NCI-H1105 (cell line): ENCODE measurements around the gene CCDC71L.

Experiments
- DNase-seq: peaks from one replicate; lab custom pipeline; 2025; lab: John Stamatoyannopoulos, UW

Gene CCDC71L

DNA sequence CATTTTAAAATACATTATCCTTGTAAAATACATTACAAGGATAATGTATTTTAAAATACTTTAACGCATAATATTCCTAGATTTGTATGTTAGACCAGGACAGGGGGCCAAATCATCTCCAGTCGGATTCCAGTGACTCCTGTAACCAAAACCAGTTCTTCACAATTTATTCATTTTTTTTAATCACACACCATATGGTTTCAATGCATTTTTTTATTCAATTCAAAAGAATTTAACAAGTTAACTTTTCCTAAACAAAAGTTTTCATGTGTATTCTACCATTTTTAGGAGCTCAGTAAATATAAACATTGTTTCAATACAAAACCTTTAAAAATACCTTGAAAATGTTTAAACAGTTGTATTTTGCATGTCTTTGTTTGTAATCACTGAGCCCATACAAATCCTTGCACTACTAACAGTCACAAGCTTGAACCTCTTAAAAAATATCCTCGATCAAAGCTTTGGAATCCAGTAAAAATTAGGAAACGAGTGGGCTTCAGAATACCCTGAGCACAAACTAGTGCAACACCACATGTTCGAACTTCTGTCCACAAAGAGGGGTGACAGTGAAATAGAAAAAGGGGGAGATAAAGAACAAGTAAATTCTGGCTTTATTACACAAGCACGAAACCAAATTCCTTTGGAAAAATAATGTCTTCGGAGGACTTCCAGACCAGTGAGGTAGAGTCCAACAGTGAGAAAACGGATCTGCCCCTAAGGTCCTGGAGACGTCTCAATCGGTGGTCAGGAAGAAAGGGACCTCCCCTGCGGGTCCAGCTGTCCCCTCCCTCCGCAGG lies 1.6 kb downstream of the CCDC71L start:
- no peak for DNase-seq

DNA sequence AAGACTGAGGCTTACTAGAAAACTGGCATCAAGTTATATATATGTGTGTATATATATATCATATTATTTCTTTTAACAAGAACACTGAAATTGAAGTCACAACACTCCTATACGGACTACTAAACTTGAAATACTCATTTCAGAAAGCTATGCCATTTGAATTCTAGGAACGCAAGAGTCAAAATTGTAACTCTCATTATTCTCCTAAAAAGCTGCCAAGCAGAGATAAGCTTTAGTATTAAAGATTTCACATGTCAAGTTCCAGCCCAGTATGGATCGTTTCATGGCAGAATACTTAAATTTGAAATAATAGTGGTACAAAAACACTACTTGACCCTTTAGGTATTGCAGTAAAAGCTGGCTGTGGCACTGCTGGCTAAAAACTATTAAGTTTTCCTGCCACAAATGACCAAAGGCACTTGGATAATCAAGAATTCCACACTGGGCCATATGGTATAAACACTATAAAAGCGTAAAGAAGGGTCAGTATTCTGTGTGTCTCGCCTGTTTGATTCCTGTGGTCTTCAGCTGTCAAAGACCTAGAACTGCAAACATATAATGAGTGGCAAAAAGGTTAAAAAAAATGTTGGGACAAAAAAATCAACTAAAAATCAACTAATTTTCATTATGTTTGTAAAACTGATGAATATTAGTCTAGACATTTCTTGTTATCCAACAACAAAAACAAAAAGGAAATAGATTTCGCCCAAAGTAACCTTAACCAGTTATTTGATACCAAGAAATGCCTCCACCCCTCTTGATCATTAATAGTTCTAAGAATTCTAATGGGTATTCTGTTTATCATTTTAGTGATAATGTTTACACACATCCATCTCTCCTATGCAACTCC lies 2.4 kb downstream of the CCDC71L start:
- DNase-seq = no peak

DNA sequence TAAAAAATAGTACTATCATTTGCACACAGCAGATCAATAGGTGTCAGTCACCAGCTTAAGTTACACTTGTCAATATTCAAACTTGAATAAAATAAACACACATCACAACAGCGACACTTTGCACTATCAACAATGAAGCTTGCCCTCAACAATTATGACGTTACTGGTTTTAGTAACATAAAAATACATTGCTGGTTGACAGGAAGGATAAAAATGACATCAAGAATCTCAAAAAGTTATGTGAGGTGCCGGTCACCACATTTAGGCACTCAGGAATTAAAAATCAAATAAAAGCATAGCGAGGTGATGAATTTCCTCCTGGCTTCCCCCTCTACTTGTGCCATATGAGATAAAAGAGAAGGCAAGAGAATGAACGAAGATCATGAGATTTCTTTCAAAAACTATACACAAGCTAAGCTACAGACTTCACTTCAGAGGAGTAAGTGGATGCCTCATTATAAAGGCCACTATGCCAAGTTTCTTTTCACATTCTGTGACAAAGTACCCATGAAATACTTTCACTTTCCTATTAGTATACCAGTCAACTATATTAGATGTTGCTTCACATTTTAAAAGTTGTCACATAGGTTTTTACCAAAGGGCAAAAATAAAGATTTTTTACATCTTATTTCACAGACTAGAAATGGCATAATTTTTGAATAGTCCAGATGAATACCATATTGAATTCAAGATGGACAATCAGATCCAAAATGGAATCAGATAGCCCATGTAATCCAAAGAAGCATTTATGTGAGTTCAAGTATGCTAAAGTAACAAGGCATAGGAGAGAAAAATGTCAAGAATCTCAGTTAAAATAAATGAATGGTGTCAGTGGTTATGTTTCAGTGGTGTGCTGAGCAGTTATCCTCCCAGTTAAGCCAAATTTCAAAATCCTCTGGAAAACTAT lies 3.6 kb downstream of the CCDC71L start:
- no peak for DNase-seq

DNA sequence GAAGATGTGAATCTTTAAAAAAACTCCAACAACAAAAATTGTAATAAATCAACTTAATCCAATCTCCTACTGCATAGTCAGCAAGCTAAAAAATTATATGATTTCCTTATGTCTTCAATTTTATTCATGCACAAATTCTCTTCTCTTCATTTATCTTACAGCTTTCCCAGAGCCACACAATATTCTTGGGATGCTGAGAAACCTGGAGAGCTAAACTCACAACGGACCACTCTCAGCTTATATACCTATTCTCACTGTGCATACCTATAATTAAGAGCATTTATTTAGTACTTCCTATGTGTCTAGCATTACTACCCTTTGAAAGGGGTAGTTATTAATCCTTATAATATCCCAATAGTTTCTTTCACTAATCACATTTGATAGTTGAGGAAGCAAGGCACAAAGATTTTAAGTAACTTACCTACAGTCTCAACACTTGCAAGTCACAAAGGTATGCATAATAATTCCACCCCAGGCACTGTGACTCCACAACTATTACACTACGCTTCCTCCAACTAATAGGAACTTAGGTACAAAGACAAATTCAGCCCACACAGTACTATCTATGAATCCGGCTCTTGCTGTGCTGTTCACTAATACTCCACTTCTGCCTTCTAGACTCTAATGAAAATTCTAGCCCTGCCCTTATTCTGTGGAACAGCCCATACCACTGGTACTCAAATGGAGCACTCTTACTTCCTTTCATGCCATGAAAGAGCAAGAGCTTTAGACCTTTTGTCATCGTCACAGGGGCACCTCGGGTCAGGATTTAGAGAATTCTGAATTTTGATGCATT lies 5.1 kb downstream of the CCDC71L start:
- no peak for DNase-seq

DNA sequence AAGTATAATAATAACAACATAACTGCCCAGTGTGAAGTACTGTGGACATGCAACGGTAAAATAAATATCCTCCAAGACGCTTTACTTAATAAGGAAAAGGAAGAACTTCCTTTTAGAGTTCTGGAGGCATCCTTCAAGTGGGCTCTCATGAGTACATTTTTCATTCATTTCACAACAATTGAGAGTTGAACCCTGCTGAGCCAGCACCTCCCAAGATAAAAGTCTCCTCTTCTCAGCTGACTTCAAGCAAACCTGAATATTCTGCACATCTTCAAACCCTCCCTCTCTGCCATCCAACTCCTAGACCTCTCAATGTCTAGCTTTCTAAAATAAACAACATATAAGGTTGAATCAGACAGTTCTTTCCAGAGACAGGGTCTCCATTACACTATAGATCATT lies 7.5 kb downstream of the CCDC71L start:
- no peak for DNase-seq

DNA sequence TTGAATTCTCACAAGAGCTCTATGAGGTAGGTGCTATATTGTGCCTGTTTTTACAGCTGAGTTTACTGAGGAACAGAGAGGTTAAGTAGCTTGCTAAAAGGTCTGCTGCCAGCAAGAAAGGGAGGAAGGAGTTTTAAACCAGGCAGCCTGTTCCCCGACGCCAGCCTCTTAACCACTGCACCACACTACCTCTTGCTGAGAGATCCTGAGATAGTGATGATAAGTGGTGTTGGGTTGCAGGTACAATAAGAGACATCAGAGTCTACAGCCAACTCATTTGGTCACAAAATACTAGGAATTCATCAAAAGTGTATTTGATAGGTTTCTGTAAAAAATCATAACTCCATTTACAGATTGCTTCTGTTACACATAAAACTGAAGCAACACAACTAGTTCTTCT lies 8.0 kb downstream of the CCDC71L start:
- DNase-seq = no peak

DNA sequence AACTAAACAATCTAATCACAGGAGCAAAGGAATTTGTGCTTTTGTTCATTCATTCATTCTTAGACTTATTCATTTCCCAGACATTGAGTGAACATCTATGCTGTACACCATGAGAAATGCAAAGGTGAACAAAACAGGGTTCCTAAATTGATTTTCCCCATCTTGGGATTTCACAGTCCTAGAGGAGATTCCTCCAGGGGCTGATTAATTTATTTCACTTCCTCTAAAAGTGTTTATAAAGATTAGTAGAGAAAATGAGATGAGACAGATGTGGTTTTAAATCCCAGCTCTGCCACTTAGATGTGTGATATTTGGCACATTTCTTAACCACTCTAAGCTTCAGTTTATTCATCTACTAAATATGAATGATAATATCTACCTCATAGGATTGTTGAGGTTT lies 8.9 kb downstream of the CCDC71L start:
- no peak for DNase-seq

DNA sequence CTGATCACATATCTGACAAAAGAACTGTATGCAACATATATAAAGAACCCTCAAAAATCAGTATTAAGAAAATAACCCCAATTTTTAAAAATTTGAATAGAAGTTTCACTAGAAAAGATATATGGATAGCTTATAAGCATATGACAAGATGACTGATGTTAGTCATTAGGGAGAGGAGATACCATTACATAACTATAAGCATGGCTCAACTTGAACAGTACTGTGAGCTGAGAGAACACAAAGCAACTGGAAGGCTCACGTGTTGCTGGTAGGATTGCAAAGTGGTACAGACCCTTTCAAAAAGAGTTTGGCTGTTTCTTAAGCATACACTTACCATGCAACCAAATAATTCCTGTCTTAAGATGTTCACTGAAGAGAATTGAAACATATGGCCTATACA lies 14.7 kb downstream of the CCDC71L start:
- no peak for DNase-seq

DNA sequence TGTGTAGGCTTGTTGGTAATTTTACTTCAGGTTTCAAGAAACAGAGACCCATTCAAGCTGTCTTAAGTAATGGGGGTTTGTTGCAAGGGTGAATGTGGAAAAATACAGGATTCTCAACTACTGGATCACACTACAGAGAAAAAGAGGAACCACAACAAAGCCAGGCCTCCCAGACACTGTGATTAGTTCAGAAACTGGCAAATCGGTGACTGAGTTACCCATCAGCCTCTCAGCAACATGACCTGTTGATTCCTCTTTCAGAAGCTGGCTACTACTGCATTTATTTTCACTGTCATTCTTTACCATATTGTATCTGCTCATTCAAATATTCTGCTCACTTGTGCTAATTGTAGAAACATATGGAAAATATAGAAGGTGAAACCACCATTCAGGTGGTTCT lies 16.0 kb downstream of the CCDC71L start:
- no peak for DNase-seq

DNA sequence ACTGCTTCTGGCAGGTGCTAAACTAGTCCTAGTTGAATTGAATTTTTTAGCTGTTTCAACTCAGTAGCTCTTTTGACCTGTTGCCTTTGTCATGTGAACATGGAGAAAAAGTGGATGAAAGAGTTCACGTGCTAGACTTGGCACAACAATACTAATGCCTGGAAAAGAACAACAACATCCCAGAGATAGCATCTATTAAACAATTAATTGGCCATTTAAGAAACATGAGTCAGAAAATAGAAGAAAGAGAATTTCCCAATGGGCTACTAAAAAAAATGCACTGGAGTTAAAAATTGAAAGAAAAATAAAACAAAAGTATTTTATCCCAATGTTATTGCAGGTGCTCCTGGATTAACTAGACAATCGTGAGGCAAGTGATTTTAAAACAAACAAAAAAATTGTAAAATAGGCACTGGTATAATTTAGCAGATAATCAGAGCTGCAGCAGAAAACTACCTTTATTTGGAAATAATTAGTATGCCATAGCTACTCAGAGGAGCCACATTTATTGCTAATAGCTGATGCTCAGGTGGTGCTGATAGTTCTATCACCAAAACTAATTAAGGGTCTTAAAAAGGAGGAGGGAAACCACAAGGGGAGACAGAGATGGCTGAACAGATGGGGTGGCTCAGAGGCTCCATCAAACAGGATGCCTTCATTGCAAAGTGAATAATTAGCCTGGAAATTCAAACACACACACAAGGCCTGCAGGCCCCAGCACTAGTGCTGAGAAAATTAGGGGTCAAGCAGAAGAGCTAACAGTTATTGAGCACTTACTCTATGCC lies 17.6 kb downstream of the CCDC71L start:
- no peak for DNase-seq

DNA sequence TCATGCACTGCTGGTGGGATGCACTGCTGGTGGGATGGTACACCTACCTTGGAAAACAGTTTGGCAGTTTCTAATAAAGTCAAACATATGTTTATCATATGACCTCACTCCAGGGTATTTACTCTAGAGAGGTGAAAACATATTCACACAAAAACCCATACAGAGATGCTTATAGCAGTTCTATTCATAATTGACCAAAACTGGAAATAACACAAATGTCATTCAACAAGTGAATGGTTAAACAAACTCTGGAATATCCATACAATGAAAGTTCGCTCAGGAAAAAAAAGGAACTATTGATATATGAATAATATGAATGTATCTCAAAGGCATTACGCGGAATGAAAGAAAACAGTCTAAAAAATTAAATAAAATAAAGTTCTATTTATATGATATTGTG lies 19.5 kb downstream of the CCDC71L start:
- DNase-seq = no peak

DNA sequence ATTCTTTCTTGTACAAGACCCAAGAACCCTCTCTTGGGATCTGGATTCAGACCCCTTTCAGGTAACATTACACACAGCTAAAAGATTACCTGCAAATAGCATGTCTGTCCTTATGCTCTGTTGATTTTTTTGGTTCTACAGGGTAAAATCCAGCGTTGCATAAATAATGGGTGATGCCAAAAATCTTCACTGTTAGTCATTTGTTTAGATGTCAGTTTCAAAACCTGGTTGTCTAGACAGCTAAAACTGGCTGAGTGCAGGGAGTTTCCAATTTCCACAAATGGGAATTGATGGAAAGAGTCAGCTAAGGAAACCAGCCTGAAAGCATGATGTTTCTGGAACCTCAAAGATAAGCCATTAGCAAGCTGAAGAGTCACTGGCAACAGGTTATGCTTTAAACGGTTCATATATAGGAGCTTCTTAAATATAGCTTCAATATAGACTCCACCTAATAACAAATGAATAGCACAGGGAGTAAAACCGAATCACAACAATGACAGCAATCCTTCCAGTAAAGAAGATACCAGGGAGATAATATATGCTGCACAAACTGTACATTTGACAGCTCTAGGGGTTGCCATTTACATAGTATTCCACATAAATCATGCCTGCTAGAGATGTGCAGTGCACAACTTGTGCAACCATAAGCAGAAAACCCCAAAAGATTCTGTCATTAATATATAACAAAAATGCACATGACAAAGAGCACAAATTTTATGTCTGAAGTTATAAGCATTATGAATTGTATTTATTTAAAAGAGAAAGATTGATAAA lies 20.4 kb downstream of the CCDC71L start:
- no peak for DNase-seq

DNA sequence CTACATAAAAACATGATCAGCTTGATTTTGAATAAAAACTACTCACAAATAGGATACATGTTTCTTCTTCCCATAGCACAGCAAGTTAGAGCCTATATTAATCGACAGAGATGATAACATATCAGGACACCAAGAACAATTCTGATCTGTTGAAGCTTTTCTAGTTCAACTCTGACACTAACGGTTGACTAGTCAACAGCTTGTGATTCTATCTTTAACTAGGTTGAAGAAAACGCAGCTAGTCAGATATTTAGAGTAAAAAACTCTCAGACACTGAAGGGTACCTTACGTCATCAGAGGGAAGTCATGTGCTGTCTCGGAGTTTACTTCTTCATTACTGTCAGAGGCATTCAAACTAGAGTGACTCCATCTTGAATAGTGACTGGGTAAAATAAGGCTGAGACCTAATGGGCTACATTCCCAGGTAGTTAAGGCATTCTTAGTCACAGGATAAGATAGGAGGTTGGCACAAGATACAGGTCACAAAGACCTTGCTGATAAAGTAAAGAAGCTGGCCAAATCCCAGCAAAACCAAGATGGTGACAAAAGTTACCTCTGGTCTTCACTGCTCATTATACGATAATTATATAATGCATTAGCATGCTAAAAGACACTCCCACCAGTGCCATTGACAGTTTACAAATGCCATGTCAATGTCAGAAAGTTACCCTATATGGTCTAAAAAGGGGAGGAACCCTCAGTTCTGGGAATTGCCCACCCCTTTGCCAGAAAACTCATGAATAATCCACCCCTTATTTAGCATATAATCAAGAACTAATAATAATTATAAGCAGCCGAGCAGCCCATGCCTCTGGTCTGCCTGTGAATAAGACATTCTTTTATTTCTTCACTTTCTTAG lies 21.3 kb downstream of the CCDC71L start:
- DNase-seq = no peak

DNA sequence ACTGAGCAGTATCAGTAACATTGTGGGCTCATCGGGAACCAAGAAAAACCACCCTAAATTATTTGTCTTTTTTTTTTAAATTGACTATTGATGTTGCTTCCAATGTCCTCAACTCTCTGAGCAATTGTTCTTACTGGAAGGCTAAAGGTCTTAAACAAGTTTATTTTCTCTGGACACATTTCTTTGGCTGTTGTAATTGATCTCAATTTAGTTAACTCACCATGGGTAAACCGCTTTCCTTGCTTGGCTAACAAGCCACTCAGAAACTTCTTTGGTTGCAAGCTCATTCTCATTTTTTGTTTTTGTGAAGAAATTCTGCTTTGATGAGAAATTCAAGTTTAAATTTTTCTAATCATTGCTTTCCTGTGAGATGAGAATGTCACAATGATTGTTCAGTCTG lies 25.5 kb downstream of the CCDC71L start:
- DNase-seq = no peak

DNA sequence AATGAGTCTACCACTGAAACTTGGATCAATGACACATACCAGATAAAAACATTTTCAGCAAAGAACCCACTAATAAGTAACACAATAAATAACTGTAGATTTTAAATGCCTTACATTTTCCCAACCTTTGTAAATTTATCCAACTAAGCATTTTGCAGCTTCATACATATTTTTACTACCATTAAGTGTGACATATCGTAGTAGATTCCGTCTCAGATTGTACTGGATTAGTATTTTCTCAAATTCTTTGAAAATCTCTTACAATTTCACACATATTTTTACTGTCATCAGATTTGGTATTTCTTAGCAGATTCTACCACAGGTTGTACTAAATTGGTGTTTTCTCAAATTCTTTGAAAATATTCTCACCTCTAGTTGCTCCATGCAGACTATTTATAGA lies 26.0 kb downstream of the CCDC71L start:
- DNase-seq = no peak

DNA sequence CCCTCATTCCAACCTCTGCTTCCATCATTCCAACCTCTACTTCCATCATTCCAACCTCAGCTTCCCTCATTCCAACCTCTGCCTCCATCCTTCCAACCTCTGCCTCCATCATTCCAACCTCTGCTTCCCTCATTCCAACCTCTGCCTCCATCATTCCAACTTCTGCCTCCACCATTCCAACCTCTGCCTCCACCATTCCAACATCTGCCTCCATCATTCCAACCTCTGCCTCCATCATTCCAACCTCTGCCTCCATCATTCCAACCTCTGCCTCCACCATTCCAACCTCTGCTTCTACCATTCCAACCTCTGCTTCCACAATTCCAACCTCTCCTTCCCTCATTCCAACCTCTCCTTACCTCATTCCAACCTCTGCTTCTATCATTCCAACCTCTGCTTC lies 30.3 kb downstream of the CCDC71L start:
- no peak for DNase-seq

DNA sequence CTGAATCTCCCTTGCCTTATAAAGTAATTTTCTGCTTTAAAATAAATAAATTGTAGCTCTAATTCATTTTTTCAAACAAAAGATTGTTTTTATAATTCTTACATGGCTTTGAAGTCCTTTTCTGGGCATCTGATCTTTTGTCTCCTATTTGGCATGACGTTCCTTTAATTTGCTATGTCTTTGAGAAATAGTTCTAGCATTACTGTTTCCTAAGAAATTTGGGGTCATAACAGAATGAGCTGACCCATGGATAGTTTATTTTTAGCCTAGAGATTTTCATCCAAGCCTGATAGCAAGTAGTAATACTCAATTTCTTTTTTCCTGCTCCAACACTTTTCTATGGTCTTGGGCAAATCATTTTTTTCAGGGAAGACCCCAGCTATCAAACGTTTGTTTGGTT lies 31.4 kb downstream of the CCDC71L start:
- no peak for DNase-seq

DNA sequence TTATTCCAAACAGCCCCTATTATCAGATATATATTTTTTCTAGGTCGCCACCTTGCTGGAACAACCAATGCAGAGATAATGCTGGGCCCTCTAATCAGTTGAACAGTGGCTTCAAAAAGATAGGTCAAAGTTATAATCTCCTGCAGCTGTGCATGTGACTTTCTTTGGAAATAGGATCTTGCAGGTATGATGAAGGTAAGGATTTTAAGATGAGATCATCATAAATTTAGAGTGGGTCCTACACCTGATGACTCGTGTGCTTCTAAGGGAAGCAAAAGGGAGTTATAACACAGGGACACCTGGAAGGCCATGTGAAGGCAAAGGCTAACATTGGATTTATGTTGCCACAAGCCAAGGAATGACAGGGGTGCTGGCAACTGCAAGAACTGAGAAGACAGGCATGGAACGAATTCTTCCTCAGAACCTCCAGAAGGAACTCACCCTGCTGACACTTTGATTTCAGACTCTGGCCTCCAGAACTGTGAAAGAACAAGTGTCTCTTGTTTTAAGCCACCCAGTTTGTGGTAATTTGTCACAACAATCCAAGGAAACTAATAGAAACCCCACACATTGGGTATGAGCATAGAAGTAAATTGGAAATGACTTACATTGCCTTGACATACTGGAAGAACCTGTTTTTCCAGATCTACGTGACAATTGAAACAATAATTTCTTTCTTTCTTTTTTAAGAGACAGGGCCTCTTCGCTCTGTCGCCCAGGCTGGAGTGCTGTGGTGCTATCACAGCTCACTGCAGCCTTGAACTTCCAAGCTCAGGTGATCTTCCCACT lies 34.4 kb downstream of the CCDC71L start:
- DNase-seq = no peak
